Nephron (organoid): ENCODE data around the gene FAM187B.

Experiments
- H3K27ac Mint-ChIP-seq, 3 experiments: 2 replicates each; pipeline ENCODE4 v1.8.0; 2020; ENCODE audit warnings: mixed read lengths in 3 of 3, mild to moderate bottlenecking in 2 of 3, moderate library complexity in 1 of 3
- H3K27me3 Mint-ChIP-seq: 2 replicates; pipeline ENCODE4 v1.8.0; 2021; ENCODE audit warnings: low read depth, mild to moderate bottlenecking, moderate library complexity, mixed read lengths
- H3K36me3 Mint-ChIP-seq: 2 replicates; pipeline ENCODE4 v1.8.0; 2020; ENCODE audit warnings: low read depth, mixed read lengths
- H3K4me1 Mint-ChIP-seq: 2 replicates; pipeline ENCODE4 v1.8.0; 2020; ENCODE audit warnings: mixed read lengths
- H3K4me3 Mint-ChIP-seq, 3 experiments: 2 replicates each; pipeline ENCODE4 v1.8.0; 2020; ENCODE audit warnings: mild to moderate bottlenecking in 3 of 3, mixed read lengths in 3 of 3, moderate library complexity in 2 of 3
- H3K9me3 Mint-ChIP-seq: 2 replicates; pipeline ENCODE4 v1.8.0; 2020; ENCODE audit warnings: mixed read lengths
- TF ChIP-seq, protein P1 (sequence below), 3 experiments: fragments of 200-600 bp; sonication (generic); IDR thresholded peaks; one replicate each; pipeline ENCODE4 v1.5.0; 2021; ENCODE audit warnings: antibody characterized with exemption in 3 of 3; ENCODE audit not compliant: unreplicated experiment in 3 of 3

Gene FAM187B

DNA sequence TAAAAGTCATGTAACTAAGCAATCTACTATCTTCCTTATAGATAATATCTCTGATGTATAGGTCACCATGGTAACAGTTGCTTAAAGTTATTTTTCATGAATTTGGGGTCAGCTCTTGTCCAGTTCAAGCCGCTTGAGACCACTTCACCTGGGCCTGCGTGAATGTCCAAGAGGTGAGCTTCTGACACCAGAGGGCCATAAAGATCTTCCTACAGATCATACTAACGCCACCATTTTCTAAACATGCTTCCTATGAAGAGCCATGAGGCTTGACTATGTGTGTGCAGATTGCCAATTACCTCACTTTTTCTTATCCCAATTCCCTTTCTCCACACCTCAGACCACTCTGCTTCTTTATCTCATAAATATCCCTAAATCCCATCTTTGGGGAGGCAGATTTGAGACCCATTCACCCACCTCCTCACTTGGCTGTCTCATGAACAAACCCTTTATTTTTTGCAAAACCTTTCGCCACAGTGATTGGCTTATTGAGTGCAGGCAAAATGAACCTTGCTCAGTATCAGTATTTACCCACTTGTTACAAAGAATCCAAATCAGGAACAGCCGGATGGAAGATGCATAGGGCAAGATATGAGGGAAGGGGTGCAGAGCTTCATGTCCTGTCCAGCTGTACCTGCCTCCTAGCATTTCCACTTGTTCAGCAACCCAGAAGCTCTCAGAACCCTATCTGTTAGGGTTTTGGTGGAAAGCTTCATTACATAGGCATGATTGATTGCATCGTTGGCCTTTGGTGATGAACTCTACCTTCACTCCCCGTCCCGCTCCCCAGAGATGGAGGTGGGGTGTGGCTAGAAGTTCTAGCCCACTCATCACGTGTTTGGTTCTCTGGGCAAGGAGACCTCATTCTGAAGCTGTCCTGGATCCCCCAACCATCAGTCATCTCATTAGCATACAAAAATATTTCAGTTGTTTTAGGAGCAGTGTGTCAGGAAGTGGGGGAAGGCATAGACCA, 34.2 kb downstream of the FAM187B start:
- Mint-ChIP-seq H3K4me1 (no peaks in the 10 kb centered on the region), H3K36me3 (no peaks in the 10 kb centered on the region), H3K27ac (no peak overlapping the region), H3K9me3 (peaks cover 13% of the 10 kb centered on the region), H3K4me3 (no peak overlapping the region), H3K27me3 (peaks cover 4% of the 10 kb centered on the region)
- TF ChIP-seq, protein P1, sequence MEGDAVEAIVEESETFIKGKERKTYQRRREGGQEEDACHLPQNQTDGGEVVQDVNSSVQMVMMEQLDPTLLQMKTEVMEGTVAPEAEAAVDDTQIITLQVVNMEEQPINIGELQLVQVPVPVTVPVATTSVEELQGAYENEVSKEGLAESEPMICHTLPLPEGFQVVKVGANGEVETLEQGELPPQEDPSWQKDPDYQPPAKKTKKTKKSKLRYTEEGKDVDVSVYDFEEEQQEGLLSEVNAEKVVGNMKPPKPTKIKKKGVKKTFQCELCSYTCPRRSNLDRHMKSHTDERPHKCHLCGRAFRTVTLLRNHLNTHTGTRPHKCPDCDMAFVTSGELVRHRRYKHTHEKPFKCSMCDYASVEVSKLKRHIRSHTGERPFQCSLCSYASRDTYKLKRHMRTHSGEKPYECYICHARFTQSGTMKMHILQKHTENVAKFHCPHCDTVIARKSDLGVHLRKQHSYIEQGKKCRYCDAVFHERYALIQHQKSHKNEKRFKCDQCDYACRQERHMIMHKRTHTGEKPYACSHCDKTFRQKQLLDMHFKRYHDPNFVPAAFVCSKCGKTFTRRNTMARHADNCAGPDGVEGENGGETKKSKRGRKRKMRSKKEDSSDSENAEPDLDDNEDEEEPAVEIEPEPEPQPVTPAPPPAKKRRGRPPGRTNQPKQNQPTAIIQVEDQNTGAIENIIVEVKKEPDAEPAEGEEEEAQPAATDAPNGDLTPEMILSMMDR (IDR thresholded peaks at IDR 0.05; ENCODE audit: unreplicated experiment in 3 of 3) = no peak

DNA sequence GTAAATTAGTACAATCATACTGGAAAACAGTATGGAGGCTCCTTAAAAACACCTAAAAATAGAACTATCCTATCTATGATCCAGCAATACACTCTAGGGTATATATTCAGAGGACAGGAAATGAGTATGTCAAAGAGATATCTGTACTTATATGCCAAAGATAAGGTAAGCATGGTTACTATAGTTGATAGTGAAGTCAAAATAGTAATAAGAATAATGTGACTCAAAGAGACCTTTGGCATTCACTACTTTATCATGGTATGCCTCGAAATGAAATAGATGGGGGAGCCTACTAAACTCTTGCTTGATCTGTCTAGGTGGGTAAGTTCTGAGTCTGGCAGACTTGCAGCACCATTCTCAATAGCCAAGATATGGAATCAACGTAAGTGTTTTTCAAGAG, 43.7 kb downstream of the FAM187B start:
- H3K27me3 Mint-ChIP-seq = no peaks in the 10 kb centered on the region
- no peaks in the 10 kb centered on the region for H3K4me1 Mint-ChIP-seq
- no peaks in the 10 kb centered on the region for H3K36me3 Mint-ChIP-seq
- H3K9me3 Mint-ChIP-seq = peaks cover 22% of the 10 kb centered on the region
- TF ChIP-seq, protein P1 (IDR thresholded peaks at IDR 0.05; ENCODE audit: unreplicated experiment in 3 of 3) = no peak
- H3K27ac Mint-ChIP-seq = no peak overlapping the region
- no peak overlapping the region for H3K4me3 Mint-ChIP-seq

DNA sequence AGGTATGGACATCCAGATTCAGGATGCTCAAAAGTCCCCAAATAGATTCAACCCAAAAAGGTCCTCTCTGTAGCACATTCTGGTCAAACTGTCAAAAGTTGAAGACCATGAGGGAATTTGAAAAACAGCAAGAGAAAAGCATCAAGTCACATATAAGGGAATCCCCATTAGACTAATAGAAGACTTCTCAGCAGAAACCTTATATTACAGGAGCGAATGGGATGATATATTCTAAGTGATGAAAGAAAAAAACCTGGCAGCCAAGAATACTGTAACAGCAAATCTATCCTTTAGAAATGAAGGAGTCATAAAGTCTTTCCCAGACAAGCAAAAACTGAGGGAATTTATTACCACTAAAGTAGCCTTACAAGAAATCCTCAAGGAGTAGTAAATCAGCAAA, 44.3 kb downstream of the FAM187B start:
- Mint-ChIP-seq H3K27ac (no peak overlapping the region), H3K36me3 (no peaks in the 10 kb centered on the region), H3K4me3 (no peak overlapping the region), H3K9me3 (peaks cover 22% of the 10 kb centered on the region), H3K27me3 (no peaks in the 10 kb centered on the region), H3K4me1 (no peaks in the 10 kb centered on the region)
- TF ChIP-seq, protein P1 (IDR thresholded peaks at IDR 0.05; ENCODE audit: unreplicated experiment in 3 of 3) = no peak

DNA sequence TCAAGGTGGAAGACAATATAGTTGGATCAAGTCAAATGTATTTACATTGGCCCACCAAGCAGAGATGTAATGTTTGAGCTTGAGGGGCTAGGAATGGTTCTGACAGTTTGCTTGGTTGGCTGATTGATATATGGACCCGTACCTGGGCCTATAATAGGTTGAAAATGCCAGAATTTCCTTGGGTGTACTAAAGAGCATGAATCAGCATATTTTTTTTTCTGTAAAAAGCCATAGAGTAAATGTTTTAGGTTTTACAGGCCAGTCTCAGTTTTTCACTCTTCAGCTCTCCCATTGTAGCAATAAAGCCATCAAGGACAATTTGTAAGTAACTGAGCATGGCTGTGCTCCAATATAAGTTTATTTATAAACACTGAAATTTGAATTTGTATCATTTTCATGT, 47.2 kb downstream of the FAM187B start:
- H3K4me3 Mint-ChIP-seq = no peak overlapping the region
- H3K4me1 Mint-ChIP-seq = no peaks in the 10 kb centered on the region
- H3K27me3 Mint-ChIP-seq = no peaks in the 10 kb centered on the region
- TF ChIP-seq, protein P1 (IDR thresholded peaks at IDR 0.05; ENCODE audit: unreplicated experiment in 3 of 3) = no peak
- no peak overlapping the region for H3K27ac Mint-ChIP-seq
- H3K36me3 Mint-ChIP-seq = no peaks in the 10 kb centered on the region
- peaks cover 11% of the 10 kb centered on the region for H3K9me3 Mint-ChIP-seq

DNA sequence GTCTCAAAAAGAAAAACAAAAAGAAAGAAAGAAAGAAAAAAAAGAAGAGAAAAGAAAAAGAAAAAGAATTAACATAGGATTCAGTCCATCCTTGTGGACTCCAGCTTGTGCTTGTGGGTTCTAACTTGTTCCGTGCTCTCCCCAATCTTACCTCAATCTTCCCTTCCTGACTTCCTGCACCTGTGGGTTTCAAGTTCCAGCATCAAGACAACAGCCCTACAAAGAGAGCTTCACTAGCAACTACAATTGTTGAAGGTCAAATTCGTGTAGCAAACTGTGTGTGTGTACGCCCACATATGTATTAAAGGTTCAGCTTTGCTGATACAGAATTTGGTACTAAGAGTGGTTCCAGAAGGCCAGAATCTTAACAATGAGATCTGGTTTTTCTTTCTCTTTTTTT, 48.7 kb downstream of the FAM187B start:
- Mint-ChIP-seq H3K36me3 (no peaks in the 10 kb centered on the region), H3K4me1 (peaks cover 6% of the 10 kb centered on the region), H3K27ac (no peak overlapping the region), H3K4me3 (no peak overlapping the region), H3K27me3 (peaks cover 4% of the 10 kb centered on the region), H3K9me3 (peaks cover 7% of the 10 kb centered on the region)
- TF ChIP-seq, protein P1 (IDR thresholded peaks at IDR 0.05; ENCODE audit: unreplicated experiment in 3 of 3) = no peak

DNA sequence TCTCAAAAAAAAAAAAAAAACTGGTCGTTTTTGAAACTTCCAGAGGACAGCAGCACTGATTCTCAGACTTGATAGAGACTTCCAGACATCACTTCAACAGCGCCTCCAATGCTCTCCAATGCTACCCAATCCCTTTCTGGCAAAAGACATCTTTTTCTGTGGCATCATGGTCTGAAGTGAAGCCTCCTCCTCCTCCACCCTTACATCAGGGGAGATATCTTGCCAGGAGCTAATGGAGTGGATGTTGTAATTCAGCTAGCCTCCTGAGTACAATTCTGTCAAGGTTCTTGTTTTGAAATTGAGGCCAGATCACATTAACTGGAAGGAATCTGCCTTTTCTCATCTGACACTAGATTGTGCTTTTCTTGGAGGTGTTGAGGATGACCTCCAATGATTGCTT, 49.8 kb downstream of the FAM187B start:
- H3K4me1 Mint-ChIP-seq = peaks cover 6% of the 10 kb centered on the region
- no peak overlapping the region for H3K4me3 Mint-ChIP-seq
- peaks cover 4% of the 10 kb centered on the region for H3K27me3 Mint-ChIP-seq
- TF ChIP-seq, protein P1 (IDR thresholded peaks at IDR 0.05; ENCODE audit: unreplicated experiment in 3 of 3) = no peak
- no peaks in the 10 kb centered on the region for H3K36me3 Mint-ChIP-seq
- H3K9me3 Mint-ChIP-seq = no peaks in the 10 kb centered on the region
- H3K27ac Mint-ChIP-seq = no peak overlapping the region
